ENCODE data around the gene TMEM92.
"Not testable (repeated sequence)": the region's sequence is repeated elsewhere in the genome, so short reads cannot be mapped to it uniquely, and the experiment has no call there.

TMEM92 gene

GRCh38 chr17:50301891-50302584, 27.8 kb downstream of the TMEM92 start:
- no peak for DNase-seq

- no peak for DNase-seq
Measured at GRCh38 chr17:50303051-50303450, 28.8 kb downstream of the TMEM92 start.

DNA sequence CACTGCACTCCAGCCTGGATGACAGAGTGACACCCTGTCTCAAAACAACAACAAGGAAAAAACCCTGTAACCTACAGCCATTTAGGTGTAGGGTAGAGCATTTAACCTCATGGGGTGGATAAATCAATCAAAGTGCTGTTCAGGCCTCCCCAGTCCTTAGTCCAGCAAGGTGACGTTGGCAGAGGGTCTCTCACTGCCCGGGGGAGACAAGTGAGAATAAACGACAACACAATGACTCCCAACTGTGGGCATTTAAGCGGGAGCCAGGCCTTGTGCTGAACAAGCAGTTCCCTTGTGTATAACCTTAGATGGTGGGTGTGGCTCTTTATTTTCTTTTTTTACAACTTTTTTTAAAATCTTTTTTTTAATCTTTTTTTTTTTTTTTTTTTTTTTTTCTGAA, 29.3 kb downstream of the TMEM92 start:
- DNase-seq: no peak

DNA sequence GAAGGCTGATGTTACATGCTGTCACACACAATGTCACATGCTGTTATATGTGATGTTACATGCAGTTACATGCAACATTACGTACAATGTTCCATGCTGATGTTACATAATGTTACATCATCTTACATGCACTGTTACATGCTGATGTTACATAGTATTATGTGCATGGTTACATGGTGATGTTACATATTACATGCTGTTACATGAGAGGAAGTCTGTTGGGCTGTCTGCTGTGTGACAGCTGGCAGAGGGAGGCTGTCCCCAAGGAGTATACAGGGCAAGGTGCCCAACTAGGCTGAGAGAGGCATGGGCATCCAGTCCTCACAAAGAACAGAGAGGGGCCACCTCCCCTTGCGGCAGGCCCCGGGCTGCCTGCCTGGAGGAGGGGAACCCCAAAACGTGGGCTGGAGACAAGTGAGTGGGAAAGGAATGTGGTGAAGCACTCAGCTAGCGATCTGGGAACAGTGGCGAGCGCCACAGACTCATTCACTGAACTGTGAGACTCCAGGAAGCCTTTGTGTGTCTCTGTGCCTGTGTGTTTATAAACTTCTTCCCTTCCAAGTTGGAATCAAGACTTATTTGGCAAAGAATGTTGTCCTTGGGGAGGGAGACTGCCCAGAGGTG, 30.6 kb downstream of the TMEM92 start:
- no peak for DNase-seq

GRCh38 chr17:50307654-50308053, 33.4 kb downstream of the TMEM92 start:
- DNase-seq: no peak

DNA sequence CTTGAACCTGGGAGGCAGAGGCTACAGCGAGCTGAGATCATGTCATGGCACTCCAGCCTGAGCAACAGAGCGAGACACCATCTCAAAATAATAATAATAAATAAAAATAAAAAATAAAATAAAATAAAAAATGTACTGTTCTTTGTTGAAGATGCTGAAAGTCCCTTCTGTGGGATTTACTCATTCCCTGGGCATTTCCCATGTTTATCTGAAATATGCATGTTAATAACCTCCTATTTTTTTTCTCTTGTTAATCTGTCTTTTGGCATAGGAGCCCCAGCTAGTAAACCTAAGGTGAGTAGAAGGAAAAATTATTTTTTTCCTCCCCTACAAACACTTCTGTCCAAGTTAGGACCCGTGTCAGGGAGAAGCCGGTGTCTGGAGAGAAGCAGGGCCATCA, 34.4 kb downstream of the TMEM92 start:
- no peak for DNase-seq

GRCh38 chr17:50310455-50311111, 36.3 kb downstream of the TMEM92 start:
- no peak for DNase-seq

DNA sequence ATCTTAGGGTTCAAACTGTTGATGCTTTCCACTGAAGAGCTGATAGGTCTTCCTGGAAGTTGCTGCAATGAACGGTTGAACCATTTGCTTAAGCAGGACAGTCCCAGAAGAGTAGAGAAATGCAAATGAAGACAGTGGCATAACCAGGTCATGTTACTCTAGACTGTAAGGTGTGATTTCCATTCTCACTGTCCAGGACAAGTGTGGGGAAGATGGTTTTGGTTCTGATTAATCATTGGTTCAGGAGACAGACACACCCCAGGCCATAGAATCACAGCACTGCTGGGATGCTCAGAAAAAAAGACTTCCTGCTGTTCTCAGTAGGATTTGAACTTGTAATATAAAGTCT, 36.8 kb downstream of the TMEM92 start:
- no peak for DNase-seq

DNA sequence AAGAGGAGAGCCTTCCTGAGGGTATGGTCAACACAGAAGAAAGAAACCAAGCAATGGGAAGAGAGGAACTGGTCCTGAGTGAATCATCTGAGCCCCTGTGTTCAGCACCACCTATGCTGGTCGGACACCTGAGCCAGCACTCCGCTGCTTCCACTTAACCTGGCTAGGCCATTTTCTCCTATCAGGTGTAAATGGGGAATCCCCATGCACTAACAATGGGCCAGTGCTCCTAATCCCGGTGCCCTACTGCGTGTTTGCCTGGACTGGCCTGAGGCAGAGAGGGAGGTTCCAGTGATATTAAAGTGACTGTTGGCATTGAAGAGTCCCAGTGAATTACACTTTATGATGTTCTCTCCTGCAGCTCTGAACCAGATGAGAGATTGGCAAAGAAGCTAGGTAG, 37.2 kb downstream of the TMEM92 start:
- no peak for DNase-seq

- DNase-seq: no peak
Measured at GRCh38 chr17:50312308-50312707, 38.0 kb downstream of the TMEM92 start.

GRCh38 chr17:50314456-50315011, 40.3 kb downstream of the TMEM92 start:
- no peak for DNase-seq

DNA sequence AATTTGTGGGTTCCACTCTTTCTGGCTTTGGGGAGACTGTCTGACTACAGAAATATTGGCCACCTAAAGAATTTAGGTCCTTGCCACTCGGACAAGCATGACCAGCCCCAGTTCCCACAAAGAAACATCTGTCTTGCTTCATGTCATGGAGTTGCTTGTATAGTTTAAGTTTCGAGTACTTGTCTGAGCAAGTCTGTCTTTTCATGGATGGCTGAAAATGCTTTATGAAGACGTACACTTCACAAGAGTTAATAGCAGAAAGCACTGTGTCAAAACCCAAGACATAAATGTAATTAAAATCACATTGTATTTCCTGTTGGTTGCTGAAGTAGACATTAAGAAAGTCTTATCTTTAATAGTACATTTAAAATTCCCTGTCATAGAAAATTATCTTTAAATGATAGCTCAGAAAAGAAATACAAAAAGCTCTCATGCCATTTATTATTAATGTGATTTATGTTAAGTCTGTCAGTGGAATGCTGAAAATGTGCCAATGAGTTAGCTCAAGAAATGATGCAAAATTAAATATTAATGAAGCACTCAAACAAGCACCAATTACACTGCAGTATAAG, 41.8 kb downstream of the TMEM92 start:
- DNase-seq: no peak

DNA sequence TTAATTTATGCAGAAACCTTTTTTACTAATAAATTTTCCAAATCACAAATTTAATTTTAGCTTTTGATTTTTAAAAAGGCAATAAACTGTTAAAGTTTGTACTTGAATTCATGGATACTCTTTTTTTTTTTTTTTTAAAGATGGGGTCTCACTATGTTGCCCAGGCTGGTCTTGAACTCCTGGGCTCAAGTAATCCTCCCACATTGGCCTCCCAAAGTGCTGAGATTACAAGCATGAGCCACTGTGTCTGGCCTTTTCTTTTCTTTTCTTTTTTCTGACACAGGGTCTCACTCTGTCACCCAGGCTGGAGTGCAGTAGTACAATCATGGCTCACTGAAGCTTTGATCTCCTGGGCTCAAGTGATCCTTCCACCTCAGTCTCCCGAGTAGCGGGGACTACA, 42.4 kb downstream of the TMEM92 start:
- not testable (repeated sequence) for DNase-seq

GRCh38 chr17:50317121-50317520, 42.9 kb downstream of the TMEM92 start:
- no peak for DNase-seq

- no peak for DNase-seq
Measured at GRCh38 chr17:50318501-50319285, 44.4 kb downstream of the TMEM92 start.

GRCh38 chr17:50319306-50320004, 45.2 kb downstream of the TMEM92 start:
- no peak for DNase-seq

- no peak for DNase-seq
Measured at GRCh38 chr17:50322271-50322670, 48.0 kb downstream of the TMEM92 start.

DNA sequence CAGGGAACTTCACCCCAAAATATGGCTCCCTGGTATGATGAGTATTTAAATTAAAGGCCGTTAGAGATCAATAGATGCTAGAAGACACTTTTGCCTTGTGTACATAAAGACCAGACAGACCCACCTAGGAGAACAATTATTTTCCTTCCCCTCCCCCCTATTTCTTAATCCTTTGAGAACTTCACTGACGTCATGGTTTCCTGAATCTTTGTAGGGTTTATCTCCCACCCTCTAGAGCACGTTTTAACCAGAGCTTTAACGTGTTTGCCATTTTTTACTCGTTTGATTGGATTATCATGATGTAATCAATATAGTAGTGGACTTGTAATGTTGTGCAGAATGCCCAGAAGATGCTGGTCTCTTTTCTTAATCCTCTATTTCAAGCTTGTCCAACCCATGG, 48.8 kb downstream of the TMEM92 start:
- no peak for DNase-seq

- no peak for DNase-seq
Measured at GRCh38 chr17:50325906-50326305, 51.6 kb downstream of the TMEM92 start.

- DNase-seq: no peak
Measured at GRCh38 chr17:50326831-50327364, 52.6 kb downstream of the TMEM92 start.

GRCh38 chr17:50328363-50329325, 54.4 kb downstream of the TMEM92 start:
- DNase-seq: no peak

Data from SW 1271 (cell line).